ENCODE results near the gene AADACL2.

- TF ChIP-seq CTCF (IDR thresholded peaks at IDR 0.05) = no peak
- no peak for TF ChIP-seq EP300 (IDR thresholded peaks at IDR 0.05; ENCODE audit: low read depth)
Observed at GRCh38 chr3:151751161-151751560, 17.4 kb downstream of the AADACL2 start.

All from transverse colon (tissue), 3 donors.